HL-60/S4 treated with retinoic acid at 250 ng/mL for 4 days and 3 days (cell line): Measurements from ENCODE around the gene NUP58.
"Not testable (repeated sequence)": the region's sequence is repeated elsewhere in the genome, so short reads cannot be mapped to it uniquely, and the experiment has no call there.

Experiments
- in situ Hi-C: fragments of 300-500 bp; cut with MboI; formaldehyde crosslinking; loops from 2 replicates; pipeline ENCODE4 v1.7.0; 2022; ENCODE audit warnings: low sequenced_read_pairs

The NUP58 gene

DNA sequence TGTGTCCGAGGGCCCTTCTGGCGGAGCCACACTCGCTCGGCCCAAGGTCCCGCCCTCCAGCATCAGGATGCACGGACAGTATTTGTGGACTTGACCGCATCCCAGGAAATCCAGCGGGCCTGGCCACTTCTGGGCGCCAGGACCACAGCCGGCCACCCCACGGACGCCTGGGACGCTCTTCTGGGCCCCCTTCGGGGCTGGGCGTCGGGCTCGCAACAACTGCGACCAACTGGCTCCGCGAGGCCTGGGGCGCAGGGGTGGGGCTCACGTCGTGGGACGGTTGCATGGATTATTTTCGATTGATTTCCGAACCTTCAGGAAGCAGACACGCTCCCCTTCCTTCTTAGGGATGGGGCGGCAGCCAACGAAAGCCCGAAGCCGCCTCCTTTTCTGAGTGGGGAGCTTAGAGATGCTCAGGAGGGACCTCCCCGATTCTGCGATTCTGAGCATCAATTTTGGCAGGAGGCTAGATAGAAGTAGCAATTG, 521 bp upstream of the NUP58 start:
- in situ Hi-C loops: no loop called here

DNA sequence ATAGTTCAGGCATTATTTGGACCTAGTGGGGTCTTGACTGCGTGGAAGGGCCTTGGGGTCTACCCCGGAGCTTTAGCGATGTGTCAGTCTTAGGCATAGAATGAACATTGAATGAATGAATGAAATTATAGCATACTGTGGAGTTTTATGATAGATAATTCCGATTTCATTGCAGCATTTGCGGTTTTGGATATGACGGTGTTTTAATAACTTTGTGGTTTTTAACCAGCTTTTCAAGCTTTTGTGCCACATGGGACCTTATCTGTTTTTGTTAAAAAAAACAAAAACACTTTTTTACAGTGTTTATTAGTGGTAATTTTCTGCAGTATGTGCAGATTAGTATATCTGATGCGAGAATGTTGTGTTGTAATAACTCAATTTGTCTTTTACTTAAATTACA, 696 bp downstream of the NUP58 start:
- in situ Hi-C loops: no loop called here

DNA sequence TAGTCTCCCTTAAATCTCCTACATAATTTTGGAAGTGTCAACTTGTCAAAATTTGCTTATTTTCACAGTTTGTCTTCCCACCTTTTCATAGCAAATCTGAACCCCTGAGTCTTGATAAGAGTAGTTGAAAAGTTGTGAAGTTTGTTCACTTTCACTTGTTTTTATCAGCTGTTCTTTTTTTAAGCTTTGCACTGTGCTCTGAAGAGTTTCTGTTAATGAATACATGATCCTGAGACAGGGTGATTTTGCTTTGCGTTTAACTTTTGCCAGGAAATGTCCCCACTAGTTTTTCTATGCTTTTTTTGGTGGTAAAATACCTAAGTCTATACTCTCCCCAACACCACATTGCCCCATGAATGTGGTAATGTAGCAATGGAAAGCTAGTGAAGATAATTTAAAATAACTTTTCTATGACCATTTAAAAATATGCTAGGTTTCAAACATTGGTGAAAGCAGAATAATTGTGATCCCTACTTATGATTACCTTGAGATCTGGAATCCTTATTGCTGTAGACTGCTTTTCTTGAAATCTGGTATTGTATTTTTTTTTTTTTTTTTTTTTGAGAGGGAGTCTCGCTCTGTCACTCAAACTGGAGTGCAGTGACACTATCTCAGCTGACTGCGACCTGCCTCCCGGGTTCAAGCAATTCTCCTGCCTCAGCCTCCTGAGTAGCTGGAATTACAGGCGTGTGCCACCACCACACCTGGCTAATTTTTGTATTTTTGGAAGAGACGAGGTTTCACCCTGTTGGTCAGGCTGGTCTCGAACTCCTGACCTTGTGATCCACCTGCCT, 5.4 kb downstream of the NUP58 start:
- in situ Hi-C loops: no loop called here

DNA sequence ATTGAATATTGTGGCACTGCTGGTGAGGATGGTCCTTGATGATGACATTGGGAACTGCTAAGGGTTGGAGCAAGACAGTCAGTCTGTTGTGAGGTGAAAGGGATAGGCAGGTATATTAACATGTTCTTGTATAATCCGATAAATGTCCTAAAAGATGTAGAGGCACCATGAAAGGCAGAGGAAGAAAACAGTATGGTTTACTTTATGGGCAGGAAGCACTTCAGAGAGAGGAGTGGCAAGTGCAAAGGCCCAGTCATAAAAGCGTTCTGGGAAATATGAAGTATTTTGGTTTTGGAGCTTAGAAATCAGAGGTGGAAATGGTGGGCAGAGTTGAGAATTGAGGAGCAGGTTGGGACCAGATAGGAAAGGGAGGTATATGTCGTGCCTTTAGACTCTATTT, 9.5 kb downstream of the NUP58 start:
- in situ Hi-C loops: no loop called here

DNA sequence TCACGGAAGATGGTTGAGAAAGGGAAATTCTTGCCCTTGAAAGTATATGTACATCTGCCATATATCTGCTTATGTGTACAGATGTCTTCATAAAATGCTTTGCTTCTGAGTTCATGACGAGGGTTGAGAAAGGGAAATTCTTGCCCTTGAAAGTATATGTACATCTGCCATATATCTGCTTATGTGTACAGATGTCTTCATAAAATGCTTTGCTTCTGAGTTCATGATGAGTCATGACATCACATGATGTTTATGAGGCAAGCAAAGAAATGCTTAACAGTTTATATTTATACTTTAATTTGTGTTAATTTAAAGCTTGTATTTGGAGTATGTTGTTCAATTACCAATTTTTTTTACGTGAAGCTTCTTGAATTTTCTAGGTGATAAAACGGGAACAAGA, 17.5 kb downstream of the NUP58 start:
- in situ Hi-C loops: not testable (repeated sequence)

DNA sequence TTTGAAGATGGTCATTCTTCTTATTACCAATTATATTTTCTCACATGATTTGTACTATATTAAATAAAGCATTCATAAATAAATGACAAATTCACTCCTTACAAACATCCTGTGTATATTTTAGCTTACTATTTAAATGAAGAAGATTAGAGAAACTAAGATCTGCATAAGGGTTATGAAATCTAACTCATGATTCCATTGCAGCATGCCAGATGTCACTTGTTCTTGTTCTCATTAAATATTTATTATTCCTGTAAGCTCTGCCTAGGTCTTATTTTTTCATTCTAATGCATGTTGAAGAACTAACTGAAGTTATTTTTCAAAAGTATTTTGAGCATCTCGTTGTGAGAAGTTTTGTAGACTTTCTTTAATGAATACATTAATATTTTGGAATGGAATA, 18.3 kb downstream of the NUP58 start:
- in situ Hi-C loops: no loop called here

DNA sequence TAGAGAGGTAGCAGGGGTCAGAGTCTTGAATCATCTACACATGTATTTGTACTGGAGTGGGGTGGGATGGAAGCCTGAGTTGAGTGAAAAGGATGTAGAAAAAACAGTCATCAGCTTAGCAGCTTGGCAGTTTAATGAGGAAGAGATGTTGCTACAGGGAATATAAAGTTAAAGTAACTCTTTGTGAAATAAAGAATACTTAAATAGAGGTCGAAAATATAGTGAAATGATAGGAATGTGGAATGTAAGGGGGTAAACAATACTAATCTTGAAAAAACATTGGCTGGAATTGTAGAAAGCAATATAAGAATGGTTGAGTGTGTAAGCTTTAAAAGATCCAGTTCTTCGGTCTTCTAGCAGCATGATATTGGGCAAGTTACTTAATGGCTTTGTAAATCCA, 22.7 kb downstream of the NUP58 start:
- in situ Hi-C loops: no loop called here

DNA sequence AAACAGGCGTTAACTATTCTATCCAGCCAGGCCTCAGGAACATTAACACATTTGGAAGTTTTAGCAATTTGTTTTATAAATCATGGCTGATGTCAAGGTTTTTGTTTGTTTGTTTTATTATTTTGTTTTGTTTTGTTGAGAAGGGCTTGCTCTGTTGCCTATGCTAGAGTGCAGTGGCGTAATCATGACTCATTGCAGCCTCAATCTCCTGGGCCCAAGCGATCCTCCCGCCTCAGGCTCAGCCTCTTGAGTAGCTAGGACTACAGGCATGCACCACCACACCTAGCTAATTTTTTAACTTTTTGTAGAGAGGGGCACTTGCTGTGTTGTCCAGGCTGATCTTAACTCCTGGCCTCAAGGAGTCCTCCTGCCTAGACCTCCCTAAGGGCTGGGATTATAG, 28.3 kb downstream of the NUP58 start:
- in situ Hi-C loops: no loop called here

DNA sequence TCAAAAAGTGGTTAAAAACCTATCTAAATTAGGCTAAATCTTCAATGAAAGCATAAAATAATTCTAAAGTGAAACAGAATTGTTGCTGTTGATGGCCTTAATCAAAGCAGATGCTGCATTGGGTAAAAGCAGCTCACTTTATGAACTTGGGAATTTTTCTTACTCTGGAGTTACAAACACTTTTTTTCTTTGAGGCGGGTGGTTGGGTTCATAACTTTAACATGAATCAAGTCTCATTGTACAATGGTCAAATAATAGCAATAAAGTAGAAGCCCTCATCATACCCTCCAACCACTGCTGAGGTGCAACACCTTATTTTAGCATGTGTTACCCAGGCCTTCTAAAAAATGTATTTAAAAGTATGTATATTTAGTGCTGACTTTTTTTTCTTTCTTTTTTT, 29.1 kb downstream of the NUP58 start:
- in situ Hi-C loops: no loop called here

DNA sequence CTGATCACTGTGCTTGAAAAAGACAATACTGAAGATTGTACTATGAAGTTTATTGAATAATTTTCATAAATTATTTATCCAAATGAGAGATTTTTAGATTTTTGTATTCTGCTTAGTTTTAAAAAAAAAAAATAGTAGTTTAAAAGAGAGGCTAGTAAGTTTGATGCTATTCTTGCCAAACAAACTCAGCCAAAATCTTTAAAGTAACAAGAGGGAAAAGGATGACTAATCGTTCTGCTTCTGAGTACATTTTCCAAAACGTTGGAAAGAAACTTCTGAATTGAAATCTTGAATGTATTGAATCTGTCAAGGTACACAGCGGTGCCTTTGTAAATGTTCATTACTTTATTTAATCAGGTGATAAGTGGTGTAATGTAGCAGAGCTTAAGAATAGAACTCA, 34.4 kb downstream of the NUP58 start:
- in situ Hi-C loops: no loop called here

DNA sequence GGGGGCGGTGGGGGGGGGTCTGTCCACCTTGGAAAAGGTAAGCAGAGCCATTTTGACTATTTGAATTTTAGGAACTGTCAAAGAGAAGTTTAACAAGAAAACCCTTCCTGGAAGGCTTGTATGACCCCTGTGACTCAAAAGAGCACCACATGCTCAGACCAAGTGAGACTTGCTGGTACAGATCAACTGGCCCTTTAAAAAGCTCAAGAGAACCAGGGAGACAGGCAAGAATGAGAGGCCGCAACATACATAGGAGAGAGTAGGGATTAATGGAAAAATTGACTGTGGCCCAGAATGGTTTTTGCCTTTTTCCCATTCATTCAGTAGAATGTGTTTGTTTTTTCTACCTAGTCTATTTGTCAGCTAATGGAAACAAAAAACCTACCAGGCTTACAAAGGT, 44.2 kb downstream of the NUP58 start:
- in situ Hi-C loops: no loop called here

DNA sequence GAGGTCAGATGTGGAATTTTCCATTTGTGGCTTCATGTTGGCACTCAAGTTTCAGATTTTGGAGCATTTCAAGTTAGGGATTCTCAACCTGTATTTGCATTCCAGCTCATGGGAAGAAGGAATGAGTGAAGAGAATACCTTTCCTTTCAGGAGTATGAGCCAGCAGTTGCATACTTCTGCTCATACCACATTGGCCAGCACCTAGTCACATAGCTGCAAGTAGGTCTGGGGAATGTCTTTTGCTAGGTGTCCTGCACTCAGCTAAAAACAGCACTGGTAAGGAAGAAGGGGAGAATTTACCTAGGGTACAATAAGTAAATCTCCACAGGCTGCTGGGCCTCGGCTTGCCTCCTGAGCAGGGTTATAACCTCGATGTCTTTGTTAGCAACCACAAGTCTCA, 45.7 kb downstream of the NUP58 start:
- in situ Hi-C loops: no loop called here

DNA sequence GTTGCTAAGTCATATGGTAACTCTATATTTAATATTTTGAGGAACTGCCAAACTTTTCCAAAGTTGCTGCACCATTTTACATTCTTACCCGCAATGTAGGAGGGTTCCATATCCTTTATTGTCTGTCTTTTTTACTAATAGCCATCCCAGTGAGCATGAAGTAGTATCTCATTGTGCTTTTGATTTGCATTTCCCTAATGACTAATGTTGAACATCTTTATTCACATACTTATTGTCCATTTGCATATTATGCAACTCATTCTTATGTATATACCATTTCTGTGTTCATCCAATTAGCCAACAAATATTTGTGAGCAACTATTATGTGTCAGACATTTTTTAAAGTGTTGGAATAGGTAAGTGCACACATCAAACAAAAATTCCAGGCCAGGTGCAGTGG, 50.0 kb downstream of the NUP58 start:
- in situ Hi-C loops: no loop called here

DNA sequence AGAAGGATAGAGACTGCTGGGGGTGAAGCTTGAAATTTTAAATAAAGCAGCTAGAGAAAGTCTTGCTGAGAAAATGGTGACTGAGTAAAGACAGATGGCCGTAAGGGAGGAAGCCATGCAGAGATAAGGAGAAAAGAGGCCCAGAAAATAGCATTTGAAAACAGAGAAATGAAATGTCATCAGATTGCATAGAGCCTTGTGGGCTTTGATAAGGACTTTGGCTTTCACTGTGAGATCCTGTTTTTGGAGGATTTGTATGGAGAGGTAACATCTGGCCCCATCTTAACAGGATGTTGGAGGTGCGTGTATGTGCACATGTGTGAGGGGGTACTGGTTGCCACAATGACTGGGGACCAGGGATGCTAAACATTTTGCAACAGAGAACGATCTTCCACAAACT, 50.8 kb downstream of the NUP58 start:
- in situ Hi-C loops: no loop called here

DNA sequence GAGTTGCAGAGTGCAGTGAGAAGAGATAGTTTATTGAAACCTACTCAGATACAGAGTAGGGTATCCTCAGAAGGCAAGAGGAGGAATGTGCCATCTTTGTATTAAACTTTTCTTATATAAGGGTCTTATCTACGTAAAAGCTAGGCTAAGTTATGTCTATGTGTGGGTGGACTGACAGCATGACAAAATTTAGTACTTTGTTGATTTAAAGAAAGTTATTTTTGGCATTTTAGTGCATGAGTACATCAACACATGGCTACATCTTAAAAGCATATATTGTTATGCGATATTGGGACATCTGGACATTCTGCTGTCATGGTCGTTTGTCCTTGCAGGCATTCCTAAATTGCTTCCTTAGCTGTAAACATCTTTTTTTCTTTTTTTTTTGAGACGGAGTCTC, 51.4 kb downstream of the NUP58 start:
- in situ Hi-C loops: no loop called here

DNA sequence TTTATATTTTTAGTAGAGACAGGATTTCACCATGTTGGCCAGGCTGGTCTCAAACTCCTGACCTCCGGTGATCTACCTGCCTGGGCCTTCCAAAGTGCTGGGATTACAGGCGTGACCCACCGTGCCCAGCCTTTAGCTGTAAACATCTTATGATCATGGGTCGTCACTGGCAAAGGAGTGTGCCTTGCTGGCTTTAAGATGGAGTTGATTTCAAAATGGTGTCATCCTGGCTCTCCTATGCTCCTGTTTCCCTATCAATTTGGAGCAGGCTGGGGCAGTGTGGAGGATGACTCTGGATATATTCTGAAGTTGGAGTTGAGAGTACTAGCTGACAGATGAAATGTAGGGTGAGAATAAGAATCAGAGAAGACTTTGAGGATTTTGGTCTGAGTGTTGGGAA, 51.9 kb downstream of the NUP58 start:
- in situ Hi-C loops: no loop called here

DNA sequence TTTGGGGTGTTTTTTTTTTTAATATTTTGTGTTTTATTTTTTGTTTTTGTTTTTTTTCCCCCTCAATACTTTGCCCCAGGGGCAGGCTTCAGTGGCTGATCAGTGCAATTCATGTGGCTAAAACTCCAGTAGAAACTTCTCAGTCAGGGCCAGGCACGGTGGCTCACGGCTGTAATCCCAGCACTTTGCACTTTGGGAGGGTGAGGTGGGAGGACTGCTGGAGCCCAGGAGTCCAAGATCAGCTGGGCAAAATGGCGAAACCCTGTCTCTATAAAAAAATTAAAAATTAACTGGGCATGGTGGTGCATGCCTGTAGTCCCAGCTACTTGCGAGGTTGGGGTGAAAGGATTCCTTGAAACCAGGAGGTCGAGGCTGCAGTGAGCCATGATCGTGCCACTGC, 53.0 kb downstream of the NUP58 start:
- in situ Hi-C loops: no loop called here

DNA sequence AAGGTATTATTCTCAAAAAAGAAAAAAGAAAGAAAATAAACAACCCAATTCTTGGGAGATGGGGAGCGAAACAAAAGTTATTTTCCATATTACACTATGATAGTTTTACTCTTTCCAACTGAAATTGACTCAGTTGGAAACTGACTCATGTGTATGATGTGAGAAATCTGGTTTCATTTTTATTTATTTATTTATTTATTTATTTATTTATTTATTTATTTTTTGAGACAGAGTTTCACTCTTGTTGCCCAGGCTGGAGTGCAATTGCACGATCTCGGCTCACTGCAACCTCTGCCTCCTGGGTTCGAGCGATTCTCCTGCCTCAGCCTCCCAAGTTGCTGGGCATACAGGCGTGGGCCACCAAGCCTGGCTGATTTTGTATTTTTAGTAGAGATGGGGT, 59.0 kb downstream of the NUP58 start:
- in situ Hi-C loops: not testable (repeated sequence)

DNA sequence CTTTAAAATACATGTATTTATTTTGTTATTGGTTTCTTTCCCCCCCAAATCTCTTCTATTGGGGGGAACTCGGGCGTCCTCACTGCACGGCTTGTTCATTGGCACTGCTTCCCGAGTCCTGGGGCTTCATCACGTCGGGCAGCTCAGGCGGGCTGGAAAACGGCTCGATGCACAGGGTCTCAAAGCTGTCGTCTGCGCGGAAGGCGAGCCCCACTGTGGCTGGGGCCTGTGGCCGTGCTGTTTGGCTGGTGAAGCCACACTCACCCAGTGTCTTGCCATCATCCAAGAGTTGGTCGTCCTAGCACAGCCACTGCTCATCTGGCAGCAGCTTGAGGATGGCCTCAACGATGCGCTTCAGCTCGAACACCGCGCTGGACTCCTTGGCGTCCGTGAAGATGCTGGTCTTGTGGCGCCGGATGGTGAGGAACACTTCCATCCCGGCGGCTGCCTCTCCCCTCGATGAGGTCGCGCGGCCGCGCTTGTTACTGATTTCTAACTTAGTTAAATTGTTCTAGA, 64.4 kb downstream of the NUP58 start:
- in situ Hi-C loops: no loop called here

DNA sequence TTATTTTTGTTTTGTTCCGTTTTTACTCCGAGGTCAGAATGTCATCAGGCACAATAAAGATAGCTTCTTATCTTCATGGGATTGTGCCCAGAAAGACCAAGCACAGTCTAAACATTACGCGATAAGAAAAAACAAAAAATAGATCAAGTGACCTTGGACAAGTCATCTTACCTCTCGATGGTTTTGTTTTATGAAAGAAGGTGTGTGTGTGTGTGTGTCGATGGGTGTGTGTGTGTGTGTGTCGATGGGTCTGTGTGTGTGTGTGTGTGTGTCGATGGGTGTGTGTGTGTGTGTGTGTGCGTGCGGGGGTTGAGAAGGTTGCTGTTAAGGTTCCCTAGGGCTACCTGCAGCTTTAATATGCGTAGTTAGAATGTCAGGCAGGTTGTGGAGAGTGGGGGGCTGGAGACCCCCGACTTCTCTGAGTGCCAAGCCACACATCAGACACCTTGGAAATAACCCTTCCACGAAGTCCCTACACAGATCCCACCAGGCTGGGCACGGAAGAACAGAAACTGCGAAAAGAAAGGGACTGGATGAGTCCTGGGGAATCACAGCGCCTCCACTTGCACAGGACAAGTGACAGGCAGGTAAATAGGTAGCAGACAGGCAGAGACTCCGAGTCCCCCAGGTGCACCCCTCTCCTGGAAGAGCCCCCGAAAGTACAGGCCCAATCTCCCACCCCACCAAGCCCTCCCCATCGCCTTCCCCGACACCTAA, 69.9 kb downstream of the NUP58 start:
- in situ Hi-C loops: no loop called here

DNA sequence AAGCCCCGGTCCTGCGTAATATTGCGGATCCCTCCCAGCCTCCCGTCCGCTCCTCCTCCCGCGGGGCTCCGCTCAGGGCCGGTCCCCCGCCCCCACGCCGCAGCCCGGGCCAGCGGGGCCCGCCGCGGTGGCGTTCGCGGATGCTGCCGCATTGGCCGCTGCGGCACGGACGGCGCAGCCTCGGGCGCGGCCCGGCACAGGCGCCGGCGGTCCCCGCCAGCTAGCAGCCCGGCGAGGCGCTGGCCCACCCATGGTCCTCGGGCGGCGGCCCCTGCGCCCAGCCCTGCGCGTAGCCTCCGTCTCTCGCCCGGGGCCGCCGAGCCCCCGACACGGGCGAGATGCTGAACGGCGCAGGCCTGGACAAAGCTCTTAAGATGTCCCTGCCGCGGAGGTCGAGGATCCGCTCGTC, 70.5 kb downstream of the NUP58 start, which contains the start of gene ATP8A2:
ATP8A2 (plus strand) TSS at position 100 of the 409 bp plus-strand sequence; CDS start at position 339, 239 bp downstream.
- in situ Hi-C loops: no loop called here
